ENCODE measurements around the gene CC2D2B. TPM values are rescaled to one million over a fixed set of nuclear protein-coding genes. Genes with fewer than 3 reads are reported as not detected.

The CC2D2B gene
- total RNA-seq = not detected in 2 replicates

GRCh38 chr10:95907456-95908253 is at the start of gene CC2D2B:
Gene CC2D2B (plus strand): TSS chr10:95907975. CDS start chr10:95911324, 3,349 bp downstream.

DNA sequence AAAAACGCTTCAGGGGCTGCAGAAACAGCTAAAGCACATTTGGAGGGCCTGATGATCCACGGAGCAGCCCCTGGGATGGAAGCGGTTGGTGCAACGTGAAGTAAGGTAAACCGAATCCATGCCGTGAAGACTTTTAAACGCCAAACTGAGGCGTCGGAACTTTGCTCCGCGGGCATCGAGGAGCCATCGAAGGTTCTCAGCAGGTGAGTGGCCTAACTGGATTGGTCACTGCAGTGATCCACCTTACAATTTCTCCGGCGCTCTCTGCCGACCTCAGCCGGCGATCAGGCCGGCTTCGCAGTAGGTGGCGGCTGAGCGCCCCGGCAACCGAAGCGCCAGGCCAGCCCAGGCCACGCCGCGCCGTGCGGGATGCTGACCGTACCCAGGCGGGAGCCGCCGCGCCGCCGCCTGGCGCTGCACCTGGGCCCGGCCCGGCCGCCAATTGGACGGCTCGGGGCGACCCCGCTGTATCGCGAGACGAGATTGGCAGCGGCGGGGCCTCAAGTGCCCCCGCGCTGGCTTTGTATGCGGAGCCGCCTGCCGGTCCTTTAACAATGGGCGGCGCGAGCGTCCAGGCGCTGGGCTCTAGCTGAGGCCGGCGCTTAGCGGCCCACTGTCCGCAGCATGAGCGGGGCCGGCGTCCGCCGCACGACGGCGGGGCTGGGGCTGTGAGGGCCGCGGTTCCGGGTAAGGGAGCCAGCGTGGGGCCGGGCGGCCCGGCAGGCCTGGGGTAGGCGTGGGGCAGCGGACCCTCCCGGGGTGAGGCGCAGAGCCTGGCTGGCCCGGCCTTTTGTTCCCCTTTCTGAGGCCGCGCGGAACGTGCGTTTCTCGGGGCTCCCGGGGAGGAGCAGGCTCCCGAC is 135.5 kb downstream of the CC2D2B start, which contains the start of gene CCNJ:
CCNJ (plus strand) TSS at position 551 of the 860 bp plus-strand sequence. CDS start 811 bp downstream, outside the sequence.

Other genes starting within 250 kb of the CC2D2B start
- gene TCTN3, start 214.0 kb upstream of the CC2D2B start, total RNA-seq = 23.1 and 33.7 TPM in 2 replicates
- under 0.01 TPM in 1 of 2 replicates, not detected in the other for gene ENTPD1, start 151.8 kb upstream of the CC2D2B start, total RNA-seq
- gene CCNJ, start 135.6 kb downstream of the CC2D2B start, total RNA-seq = 7.5 and 8.4 TPM in 2 replicates
- 12.8 and 19.2 TPM in 2 replicates for gene ZNF518A, start 222.3 kb downstream of the CC2D2B start, total RNA-seq

Measured in tracheal epithelial cell (primary cell).